Mesenchymal stem cell (in vitro differentiated cells and primary cell): ENCODE data around the gene RANBP9.

Source experiments
- DNase-seq: peaks from one replicate; pipeline ENCODE4 v3.0.0-alpha.2; 2013
- H2AFZ ChIP-seq: one replicate; pipeline ENCODE4 v1.6.1; 2013; ENCODE audit warnings: low read depth, mild to moderate bottlenecking, control low read depth, inconsistent platforms, low read length, moderate library complexity
- H2AK5ac ChIP-seq: 2 replicates; pipeline ENCODE4 v1.6.1; 2013; ENCODE audit warnings: low read length, moderate library complexity, mild to moderate bottlenecking, inconsistent platforms; ENCODE audit not compliant: severe bottlenecking
- H2BK120ac ChIP-seq: one replicate; pipeline ENCODE4 v1.6.1; 2013; ENCODE audit warnings: low read depth, mild to moderate bottlenecking, inconsistent platforms, low read length, moderate library complexity
- H2BK12ac ChIP-seq, 2 experiments: one replicate each; pipeline ENCODE4 v1.6.1; 2013; ENCODE audit warnings: inconsistent platforms in 2 of 2, low read length in 2 of 2, mild to moderate bottlenecking in 2 of 2, moderate library complexity in 2 of 2, control low read depth in 1 of 2
- H2BK15ac ChIP-seq: one replicate; pipeline ENCODE4 v1.6.1; 2013; ENCODE audit warnings: mild to moderate bottlenecking, low read depth, inconsistent platforms; ENCODE audit not compliant: poor library complexity, severe bottlenecking
- H2BK5ac ChIP-seq: 2 replicates; pipeline ENCODE4 v1.6.1; 2013; ENCODE audit warnings: low read depth, mild to moderate bottlenecking, low read length, control low read depth, inconsistent platforms; ENCODE audit not compliant: poor library complexity, severe bottlenecking
- H3K14ac ChIP-seq, 2 experiments: one replicate each; pipeline ENCODE4 v1.6.1; 2013; ENCODE audit warnings: inconsistent platforms in 2 of 2, low read length in 2 of 2, control low read depth in 1 of 2, mild to moderate bottlenecking in 1 of 2, moderate library complexity in 1 of 2
- H3K18ac ChIP-seq, 2 experiments: one replicate each; pipeline ENCODE4 v1.6.1; 2013; ENCODE audit warnings: inconsistent platforms in 2 of 2, low read length in 2 of 2, control low read depth in 1 of 2, low read depth in 1 of 2, mild to moderate bottlenecking in 1 of 2
- H3K23ac ChIP-seq, 2 experiments: one replicate each; pipeline ENCODE4 v1.6.1; 2013; ENCODE audit warnings: inconsistent platforms in 2 of 2, low read length in 2 of 2, mild to moderate bottlenecking in 2 of 2, moderate library complexity in 2 of 2, control low read depth in 1 of 2
- H3K27ac ChIP-seq: 2 replicates; pipeline ENCODE4 v1.5.1; 2013; ENCODE audit warnings: mild to moderate bottlenecking, moderate library complexity, low read length, control low read depth, inconsistent platforms; ENCODE audit not compliant: poor library complexity, severe bottlenecking
- H3K27me3 ChIP-seq, 2 experiments: 2 replicates each; pipeline versions ENCODE4 v1.6.1 to v1.7.0; 2013; ENCODE audit warnings: low read length in 2 of 2, mild to moderate bottlenecking in 2 of 2, moderate library complexity in 2 of 2, control low read depth in 1 of 2, inconsistent platforms in 1 of 2; ENCODE audit not compliant: control insufficient read depth in 1 of 2, insufficient read depth in 1 of 2
- H3K36me3 ChIP-seq, 2 experiments: 2 replicates each; pipeline versions ENCODE4 v1.6.1 to v1.7.0; 2013; ENCODE audit warnings: low read length in 2 of 2, control low read depth in 1 of 2, inconsistent platforms in 1 of 2, low read depth in 1 of 2, mild to moderate bottlenecking in 1 of 2; ENCODE audit not compliant: insufficient read depth in 2 of 2, control insufficient read depth in 1 of 2
- H3K4ac ChIP-seq, 2 experiments: one replicate each; pipeline ENCODE4 v1.6.1; 2013; ENCODE audit warnings: inconsistent platforms in 2 of 2, low read length in 2 of 2, mild to moderate bottlenecking in 2 of 2, moderate library complexity in 2 of 2, control low read depth in 1 of 2, low read depth in 1 of 2
- H3K4me1 ChIP-seq: 2 replicates; pipeline ENCODE4 v1.6.1; 2013; ENCODE audit warnings: low read depth, low read length, control low read depth; ENCODE audit not compliant: control insufficient read depth, insufficient read depth
- H3K4me2 ChIP-seq: 2 replicates; pipeline ENCODE4 v1.6.1; 2013; ENCODE audit warnings: low read length, mild to moderate bottlenecking, inconsistent platforms; ENCODE audit not compliant: poor library complexity, severe bottlenecking
- H3K4me3 ChIP-seq, 2 experiments: 2 replicates each; pipeline versions ENCODE4 v1.5.1 to v1.7.0; 2013; ENCODE audit warnings: low read length in 2 of 2, mild to moderate bottlenecking in 2 of 2, control low read depth in 1 of 2, low read depth in 1 of 2; ENCODE audit not compliant: insufficient read depth in 1 of 2
- H3K79me1 ChIP-seq: replicated peaks from 2 replicates; pipeline ENCODE4 v1.6.1; 2013; ENCODE audit warnings: mild to moderate bottlenecking, control low read depth, low read length, inconsistent platforms; ENCODE audit not compliant: poor library complexity, severe bottlenecking
- H3K9ac ChIP-seq: 2 replicates; pipeline ENCODE4 v1.7.0; 2013; ENCODE audit warnings: mild to moderate bottlenecking, low read length, moderate library complexity
- H3K9me3 ChIP-seq: 2 replicates; pipeline ENCODE4 v1.7.0; 2013; ENCODE audit warnings: mild to moderate bottlenecking, low read length; ENCODE audit not compliant: control insufficient read depth
- H4K8ac ChIP-seq: one replicate; pipeline ENCODE4 v1.6.1; 2013; ENCODE audit warnings: inconsistent platforms, mild to moderate bottlenecking, low read length, moderate library complexity
- H4K91ac ChIP-seq: one replicate; pipeline ENCODE4 v1.6.1; 2013; ENCODE audit warnings: mild to moderate bottlenecking, low read length, inconsistent platforms
- WGBS: methylation state at CpG from one replicate; pipeline ENCODE4 v1.1.7; 2013; ENCODE audit warnings: mixed read lengths; 5-methylcytosine and 5-hydroxymethylcytosine counted together

The RANBP9 gene

DNA sequence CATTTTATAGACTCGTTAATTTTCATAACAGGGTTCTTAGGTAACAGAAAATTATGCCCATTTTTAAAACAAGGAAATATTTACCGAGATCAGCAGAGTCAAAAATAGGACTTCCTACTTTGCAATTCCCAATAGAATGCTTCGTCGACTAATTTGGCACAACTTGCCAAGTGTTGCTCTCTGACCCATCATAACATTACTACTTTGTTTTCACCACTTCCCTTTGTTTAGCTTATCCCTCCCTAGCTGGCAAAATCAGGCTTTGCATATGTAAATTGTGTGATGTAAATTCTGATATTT lies 914 bp upstream of the RANBP9 start:
- DNase-seq: no peak
- no peak overlapping the region for H4K91ac ChIP-seq
- peak overlapping the region in 1 of 2 experiments; percentile 83 for H3K4me3 ChIP-seq
- H2BK15ac ChIP-seq: no peak overlapping the region
- whole genome bisulfite sequencing: 26% methylated on average over 4 of the region's 4 CpGs
- H3K14ac ChIP-seq: no peak overlapping the region
- peaks cover 5% of the 10 kb centered on the region for H3K4me1 ChIP-seq
- peak overlapping the region; percentile 92 for H3K27ac ChIP-seq
- no peak overlapping the region for H3K4me2 ChIP-seq
- no peak overlapping the region for H2AFZ ChIP-seq
- H2BK12ac ChIP-seq: no peak overlapping the region
- no peak overlapping the region for H2BK120ac ChIP-seq
- H3K23ac ChIP-seq: no peak overlapping the region
- H3K9ac ChIP-seq: peak overlapping the region; percentile 97
- no peak overlapping the region for H4K8ac ChIP-seq
- H3K27me3 ChIP-seq: no peaks in the 10 kb centered on the region
- no peaks in the 10 kb centered on the region for H3K36me3 ChIP-seq
- H3K9me3 ChIP-seq: no peaks in the 10 kb centered on the region
- H2AK5ac ChIP-seq: no peak overlapping the region
- H3K79me1 ChIP-seq: peaks cover 3% of the 10 kb centered on the region
- H3K4ac ChIP-seq: no peak overlapping the region
- H3K18ac ChIP-seq: no peak overlapping the region
- no peak overlapping the region for H2BK5ac ChIP-seq

DNA sequence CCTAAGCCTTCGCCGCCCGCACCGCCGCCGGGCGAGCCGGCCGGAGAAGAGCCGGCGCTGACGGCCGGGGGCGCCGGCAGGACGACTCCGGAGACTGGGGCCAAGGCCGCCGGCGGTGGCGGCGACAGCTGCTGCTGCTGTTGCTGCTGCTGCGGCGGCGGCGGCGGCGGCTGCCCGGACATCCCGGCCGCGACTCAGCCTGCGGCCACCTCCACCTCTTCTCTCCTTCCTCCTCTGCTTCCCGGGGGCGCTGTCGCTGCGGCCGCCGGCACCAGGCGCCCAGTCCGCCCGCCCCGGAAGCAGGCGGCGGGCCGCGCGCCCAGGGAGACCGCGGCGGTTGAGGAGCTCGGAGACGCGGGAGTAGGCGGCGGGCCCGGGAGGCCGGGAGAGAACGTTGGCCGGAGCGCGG lies 307 bp downstream of the RANBP9 start:
- Histone ChIP-seq H3K36me3 (no peaks in the 10 kb centered on the region), H4K91ac (peak overlapping the region; percentile 73), H2AFZ (peak overlapping the region; percentile 72), H3K27me3 (no peaks in the 10 kb centered on the region), H2BK120ac (peak overlapping the region; percentile 95), H3K9me3 (no peaks in the 10 kb centered on the region), H3K4me1 (peaks cover 5% of the 10 kb centered on the region), H4K8ac (peak overlapping the region; percentile 38), H3K18ac (peak overlapping the region; percentile 86 to 93), H2AK5ac (no peak overlapping the region), H2BK12ac (no peak overlapping the region), H3K23ac (no peak overlapping the region), H3K79me1 (peaks cover 3% of the 10 kb centered on the region), H3K9ac (peak overlapping the region; percentile 76), H3K4ac (peak overlapping the region; percentile 84 to 86), H3K4me3 (peak overlapping the region; percentile 43 to 93), H2BK5ac (no peak overlapping the region), H3K4me2 (peak overlapping the region; percentile 30), H2BK15ac (no peak overlapping the region), H3K27ac (no peak overlapping the region), H3K14ac (peak overlapping the region in 1 of 2 experiments; percentile 72)
- peak; percentile 74 for DNase-seq
- WGBS: 1% methylated on average over 15 of the region's 62 CpGs

DNA sequence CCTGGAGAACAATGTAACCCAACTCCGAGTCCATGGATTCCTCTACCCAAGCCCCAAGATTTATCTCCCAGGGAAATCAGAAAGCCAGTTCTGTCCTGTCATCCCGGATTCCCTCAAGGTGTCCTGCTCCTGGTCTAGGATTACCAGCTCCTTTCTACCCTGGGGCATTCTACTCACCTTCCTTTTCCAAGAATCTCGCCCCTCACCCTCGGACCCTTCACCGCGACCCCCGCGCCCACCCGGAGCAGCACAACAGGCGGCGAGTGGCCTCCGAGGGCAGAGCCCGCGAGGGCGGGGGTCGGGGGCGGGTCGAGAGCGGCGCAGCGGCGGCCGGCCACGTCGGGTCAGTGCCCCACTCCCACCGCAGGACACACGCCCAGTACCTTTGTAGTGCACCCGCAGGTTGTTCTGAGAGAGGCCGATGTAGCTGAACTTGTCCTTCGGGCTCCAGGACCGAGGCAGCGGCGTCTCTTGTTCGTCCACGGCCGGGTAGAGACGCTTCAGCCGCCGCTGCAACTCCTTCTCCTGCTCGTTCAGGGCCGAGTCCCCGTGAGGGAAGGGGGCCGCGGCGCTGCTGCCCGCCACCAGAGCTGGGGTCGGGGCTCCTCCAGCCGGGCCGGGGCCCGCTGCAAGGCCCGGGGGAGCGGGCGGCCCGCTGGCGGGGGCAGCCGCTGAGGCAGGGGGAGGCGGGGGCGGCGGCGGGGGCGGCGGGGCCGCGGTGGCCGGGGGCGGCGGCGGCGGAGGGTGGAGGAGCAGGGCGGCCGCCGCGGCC lies 897 bp downstream of the RANBP9 start:
- Histone ChIP-seq H2BK12ac (peak overlapping the region in 1 of 2 experiments; percentile 51), H3K23ac (no peak overlapping the region), H2AK5ac (no peak overlapping the region), H3K79me1 (peaks cover 3% of the 10 kb centered on the region), H3K4ac (peak overlapping the region; percentile 54 to 81), H3K27ac (peak overlapping the region; percentile 84), H3K36me3 (no peaks in the 10 kb centered on the region), H2BK120ac (peak overlapping the region; percentile 69), H4K8ac (peak overlapping the region; percentile 69), H3K4me2 (peak overlapping the region; percentile 79), H3K9ac (peak overlapping the region; percentile 96), H3K4me1 (peaks cover 5% of the 10 kb centered on the region), H3K4me3 (peak overlapping the region; percentile 93 to 99), H3K27me3 (no peaks in the 10 kb centered on the region), H3K14ac (peak overlapping the region in 1 of 2 experiments; percentile 81), H4K91ac (peak overlapping the region; percentile 74), H3K9me3 (no peaks in the 10 kb centered on the region), H2AFZ (no peak overlapping the region), H2BK5ac (no peak overlapping the region), H2BK15ac (peak overlapping the region; percentile 80), H3K18ac (peak overlapping the region; percentile 61 to 85)
- peak; percentile 38 for DNase-seq
- WGBS: under 1% methylated on average over 49 of the region's 73 CpGs

DNA sequence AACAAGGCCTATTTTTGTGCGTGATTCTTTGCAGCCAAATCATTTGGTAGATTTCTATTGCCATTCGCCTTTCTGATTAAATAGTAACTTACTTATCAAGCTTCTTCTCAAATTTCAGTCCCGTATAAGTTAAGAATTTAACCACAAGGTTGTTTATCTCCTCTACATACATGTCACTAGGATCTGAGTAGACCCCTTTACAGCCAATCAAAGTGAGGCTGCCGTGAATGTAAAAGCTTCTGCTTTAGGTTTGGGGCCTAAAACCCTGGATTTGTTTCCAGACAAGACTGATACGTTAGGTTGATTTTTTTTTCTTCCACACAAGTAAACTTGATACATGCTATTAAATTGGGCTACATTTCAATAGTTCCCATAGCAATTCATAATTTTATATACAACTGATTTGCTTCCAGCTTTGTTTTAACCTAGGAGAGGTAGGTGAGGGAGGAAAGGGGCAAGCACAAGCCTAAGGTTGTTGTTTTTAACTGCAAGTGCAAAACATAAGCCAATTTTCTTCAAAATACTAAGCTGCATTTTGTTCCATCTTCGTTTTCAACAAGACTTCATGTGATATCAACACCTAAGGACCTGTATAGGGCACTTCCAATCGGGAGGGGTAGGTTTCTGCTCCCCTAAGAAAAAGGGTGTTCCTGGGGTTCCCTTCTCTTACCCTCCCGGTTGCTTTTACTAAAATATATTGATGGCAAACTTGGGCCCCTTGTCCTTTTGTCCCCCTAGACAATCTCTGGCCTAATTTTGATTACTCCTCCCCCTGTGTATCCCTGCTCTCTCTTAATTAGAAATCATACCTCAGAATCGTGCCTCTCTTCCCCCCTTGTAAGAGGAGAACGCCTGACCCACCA lies 1.7 kb downstream of the RANBP9 start:
- H3K14ac ChIP-seq: no peak overlapping the region
- peak; percentile 64 for DNase-seq
- WGBS: 18% methylated on average over 8 of the region's 10 CpGs
- peak overlapping the region; percentile 93 to 99 for H3K4me3 ChIP-seq
- no peaks in the 10 kb centered on the region for H3K27me3 ChIP-seq
- H2AK5ac ChIP-seq: no peak overlapping the region
- peak overlapping the region; percentile 96 for H3K9ac ChIP-seq
- no peak overlapping the region for H4K91ac ChIP-seq
- no peak overlapping the region for H2BK12ac ChIP-seq
- peak overlapping the region in 1 of 2 experiments; percentile 26 for H3K4ac ChIP-seq
- no peak overlapping the region for H4K8ac ChIP-seq
- H2BK5ac ChIP-seq: no peak overlapping the region
- H2AFZ ChIP-seq: no peak overlapping the region
- peak overlapping the region in 1 of 2 experiments; percentile 62 for H3K18ac ChIP-seq
- no peaks in the 10 kb centered on the region for H3K36me3 ChIP-seq
- H3K9me3 ChIP-seq: no peaks in the 10 kb centered on the region
- H2BK120ac ChIP-seq: no peak overlapping the region
- peak overlapping the region; percentile 79 for H3K4me2 ChIP-seq
- H3K23ac ChIP-seq: no peak overlapping the region
- H2BK15ac ChIP-seq: peak overlapping the region; percentile 48
- H3K27ac ChIP-seq: peak overlapping the region; percentile 84
- peaks cover 5% of the 10 kb centered on the region for H3K4me1 ChIP-seq
- peaks cover 3% of the 10 kb centered on the region for H3K79me1 ChIP-seq
